Fibroblast of lung (primary cell): Measurements from ENCODE around the gene ADAMTSL1.

Experiments used
- EZH2 ChIP-seq: IDR thresholded peaks from 2 replicates; pipeline ENCODE4 v1.5.1; 2012; ENCODE audit warnings: low read length, control low read depth, mild to moderate bottlenecking; ENCODE audit errors: missing control alignments
- TF ChIP-seq, protein P1 (sequence below), 2 donors: IDR thresholded peaks in 1 of 2; conservative IDR thresholded peaks in 1 of 2; 1 replicate in 1 of 2; 2 replicates in 1 of 2; pipeline ENCODE4 v1.5.1; 2011 to 2012; ENCODE audit warnings: low read length in 2 of 2, control low read depth in 1 of 2, inconsistent platforms in 1 of 2, low read depth in 1 of 2, mild to moderate bottlenecking in 1 of 2

DNA sequence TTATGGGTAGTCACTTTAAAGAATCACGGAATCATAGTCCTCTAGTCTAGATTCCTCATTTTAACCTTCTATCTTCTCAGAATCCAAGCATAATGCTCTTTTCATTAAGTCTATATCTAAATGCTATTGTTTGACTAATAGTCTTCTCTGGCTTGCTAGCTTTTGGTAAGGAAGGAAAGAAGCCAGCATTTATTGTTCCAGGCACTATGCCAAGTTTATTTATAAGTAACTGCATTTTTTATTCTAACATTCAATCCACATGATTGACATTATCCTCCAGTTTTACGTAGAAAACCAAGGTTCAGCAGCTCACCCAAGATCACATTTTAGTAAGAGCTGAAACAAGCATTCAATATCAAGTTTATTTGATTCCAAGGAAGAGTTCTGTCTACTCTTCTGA lies 304.9 kb downstream of the ADAMTSL1 start:
- TF ChIP-seq, protein P1, sequence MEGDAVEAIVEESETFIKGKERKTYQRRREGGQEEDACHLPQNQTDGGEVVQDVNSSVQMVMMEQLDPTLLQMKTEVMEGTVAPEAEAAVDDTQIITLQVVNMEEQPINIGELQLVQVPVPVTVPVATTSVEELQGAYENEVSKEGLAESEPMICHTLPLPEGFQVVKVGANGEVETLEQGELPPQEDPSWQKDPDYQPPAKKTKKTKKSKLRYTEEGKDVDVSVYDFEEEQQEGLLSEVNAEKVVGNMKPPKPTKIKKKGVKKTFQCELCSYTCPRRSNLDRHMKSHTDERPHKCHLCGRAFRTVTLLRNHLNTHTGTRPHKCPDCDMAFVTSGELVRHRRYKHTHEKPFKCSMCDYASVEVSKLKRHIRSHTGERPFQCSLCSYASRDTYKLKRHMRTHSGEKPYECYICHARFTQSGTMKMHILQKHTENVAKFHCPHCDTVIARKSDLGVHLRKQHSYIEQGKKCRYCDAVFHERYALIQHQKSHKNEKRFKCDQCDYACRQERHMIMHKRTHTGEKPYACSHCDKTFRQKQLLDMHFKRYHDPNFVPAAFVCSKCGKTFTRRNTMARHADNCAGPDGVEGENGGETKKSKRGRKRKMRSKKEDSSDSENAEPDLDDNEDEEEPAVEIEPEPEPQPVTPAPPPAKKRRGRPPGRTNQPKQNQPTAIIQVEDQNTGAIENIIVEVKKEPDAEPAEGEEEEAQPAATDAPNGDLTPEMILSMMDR (conservative IDR thresholded peaks at IDR 0.05 in 1 of 2, IDR thresholded peaks at IDR 0.05 in 1 of 2; ENCODE audit: low read depth in 1 of 2, low read length in 2 of 2): no peak
- TF ChIP-seq EZH2: no peak
